Esophagus muscularis mucosa (tissue), 4 donors: ENCODE data around the gene GPC2. TPM values are rescaled to one million over a fixed set of nuclear protein-coding genes. Genes with fewer than 3 reads are reported as not detected.

Experiments used
- DNase-seq: peaks from one replicate; pipeline ENCODE4 v3.0.0-alpha.2; 2017; ENCODE audit errors: extremely low spot score
- H3K27ac ChIP-seq, 4 donors: fragments of 200-600 bp; sonication (generic); replicated peaks in 1 of 4; 1 replicate in 3 of 4; 2 replicates in 1 of 4; pipeline ENCODE4 v1.5.1; 2016 to 2019; ENCODE audit warnings: mild to moderate bottlenecking in 1 of 4
- H3K27me3 ChIP-seq, 4 donors: fragments of 200-600 bp; sonication (generic); one replicate each; pipeline versions ENCODE4 v1.5.1 to v1.6.0; 2016 to 2019
- H3K36me3 ChIP-seq, 4 donors: fragments of 200-600 bp; sonication (generic); one replicate each; pipeline ENCODE4 v1.5.1; 2016 to 2019
- H3K4me1 ChIP-seq, 4 donors: fragments of 200-600 bp; sonication (generic); one replicate each; pipeline ENCODE4 v1.5.1; 2016 to 2019
- H3K4me3 ChIP-seq, 4 donors: fragments of 200-600 bp; sonication (generic); 1 replicate in 2 of 4; 2 replicates in 2 of 4; pipeline ENCODE4 v1.5.1; 2016 to 2019; ENCODE audit warnings: mild to moderate bottlenecking in 4 of 4, moderate library complexity in 1 of 4
- H3K9me3 ChIP-seq, 4 donors: fragments of 200-600 bp; sonication (generic); 1 replicate in 3 of 4; 2 replicates in 1 of 4; pipeline ENCODE4 v1.5.1; 2016 to 2019
- EP300 ChIP-seq: sonication (generic); formaldehyde crosslinking; IDR thresholded peaks from one replicate; pipeline ENCODE4 v1.6.1; 2017; ENCODE audit warnings: antibody characterized with exemption
- POLR2A ChIP-seq: fragments of 450-650 bp; IDR thresholded peaks from one replicate; pipeline ENCODE4 v1.6.1; 2017; ENCODE audit warnings: antibody characterized with exemption, moderate library complexity, mild to moderate bottlenecking, low read depth
- POLR2AphosphoS5 ChIP-seq, 2 donors: sonication (generic); formaldehyde crosslinking; IDR thresholded peaks; one replicate each; pipeline ENCODE4 v1.6.1; 2017; ENCODE audit warnings: antibody characterized with exemption in 2 of 2
- WGBS: methylation state at CpG from one replicate; pipeline ENCODE4 v1.1.5; 2018; 5-methylcytosine and 5-hydroxymethylcytosine counted together
- intact Hi-C: fragments of 100-400 bp; cut with DNase I; formaldehyde crosslinking; loops from one replicate; pipeline ENCODE4 v1.15.1; 2023
- total RNA-seq, 4 donors: library from RNA; depleted of rRNA; stranded (reverse); fragments of >200 nt; gene quantifications; one replicate each; pipeline versions ENCODE4 v1.1.0 to v1.2.1, GENCODE V29; 2016
- TF ChIP-seq, protein P1 (sequence below), 3 experiments: fragments of 200-600 bp in 2 of 3; fragments of 450-650 bp in 1 of 3; sonication (generic) in 2 of 3; IDR thresholded peaks; one replicate each; pipeline ENCODE4 v1.5.1; 2017 to 2019; ENCODE audit warnings: antibody characterized with exemption in 3 of 3, mild to moderate bottlenecking in 2 of 3, moderate library complexity in 1 of 3

GPC2 gene
- total RNA-seq, 4 donors from 2014 or later, result 0.33 to 1.0 (median 0.71) TPM

DNA sequence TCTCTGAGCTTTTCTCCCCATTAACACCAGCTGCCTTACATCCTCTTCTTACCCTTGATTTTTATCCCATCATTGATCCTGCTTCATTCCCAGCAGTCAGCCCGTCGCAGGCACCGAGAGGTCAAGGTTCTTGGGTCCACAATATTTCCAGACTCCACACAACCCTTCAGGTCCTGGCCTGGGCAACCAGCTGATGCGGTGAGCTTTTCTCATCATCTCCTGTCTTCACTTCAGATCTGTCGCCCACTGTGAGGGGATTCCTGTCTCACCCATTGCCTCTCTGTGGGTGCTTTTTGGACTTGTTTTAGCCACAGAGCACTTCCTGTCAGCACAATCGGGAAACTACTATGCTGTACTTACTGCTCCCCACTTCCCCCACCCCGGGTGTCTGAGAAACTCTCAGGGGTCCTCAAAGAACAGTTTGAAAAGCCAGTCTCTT lies 34.2 kb upstream of the GPC2 start:
- DNase-seq, result no peak
- H3K27me3 ChIP-seq, result no peaks in the 10 kb centered on the region
- intact Hi-C loops, result no loop called here
- H3K4me1 ChIP-seq, result peaks cover 0 to 13% (median 10%) of the 10 kb centered on the region in 4 donors
- TF ChIP-seq, protein P1, sequence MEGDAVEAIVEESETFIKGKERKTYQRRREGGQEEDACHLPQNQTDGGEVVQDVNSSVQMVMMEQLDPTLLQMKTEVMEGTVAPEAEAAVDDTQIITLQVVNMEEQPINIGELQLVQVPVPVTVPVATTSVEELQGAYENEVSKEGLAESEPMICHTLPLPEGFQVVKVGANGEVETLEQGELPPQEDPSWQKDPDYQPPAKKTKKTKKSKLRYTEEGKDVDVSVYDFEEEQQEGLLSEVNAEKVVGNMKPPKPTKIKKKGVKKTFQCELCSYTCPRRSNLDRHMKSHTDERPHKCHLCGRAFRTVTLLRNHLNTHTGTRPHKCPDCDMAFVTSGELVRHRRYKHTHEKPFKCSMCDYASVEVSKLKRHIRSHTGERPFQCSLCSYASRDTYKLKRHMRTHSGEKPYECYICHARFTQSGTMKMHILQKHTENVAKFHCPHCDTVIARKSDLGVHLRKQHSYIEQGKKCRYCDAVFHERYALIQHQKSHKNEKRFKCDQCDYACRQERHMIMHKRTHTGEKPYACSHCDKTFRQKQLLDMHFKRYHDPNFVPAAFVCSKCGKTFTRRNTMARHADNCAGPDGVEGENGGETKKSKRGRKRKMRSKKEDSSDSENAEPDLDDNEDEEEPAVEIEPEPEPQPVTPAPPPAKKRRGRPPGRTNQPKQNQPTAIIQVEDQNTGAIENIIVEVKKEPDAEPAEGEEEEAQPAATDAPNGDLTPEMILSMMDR (IDR thresholded peaks at IDR 0.05), result no peak
- H3K9me3 ChIP-seq, result no peaks in the 10 kb centered on the region
- H3K4me3 ChIP-seq, result no peak overlapping the region
- H3K36me3 ChIP-seq, result no peaks in the 10 kb centered on the region
- WGBS, result 78% methylated on average over 7 of the region's 7 CpGs
- no peak overlapping the region for H3K27ac ChIP-seq

DNA sequence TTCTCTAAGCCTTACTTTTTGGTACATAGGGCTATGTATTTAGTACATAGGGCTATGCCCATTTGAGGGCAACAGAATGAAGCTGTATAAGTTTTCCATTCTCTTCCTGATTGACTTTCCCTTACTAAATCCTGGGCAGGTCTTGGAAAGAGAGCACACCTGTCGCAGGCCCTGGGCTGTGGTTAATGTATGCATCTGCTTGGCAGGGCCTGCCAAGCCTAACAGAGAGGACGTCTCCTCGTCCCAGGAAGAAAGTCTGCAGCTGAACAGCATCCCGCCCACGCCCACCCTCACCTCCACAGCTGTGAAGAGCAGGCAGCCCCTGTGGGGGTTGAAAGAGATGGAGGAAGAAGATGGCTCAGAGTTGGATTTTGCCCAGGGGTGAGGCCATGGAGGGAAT lies 33.6 kb upstream of the GPC2 start:
- WGBS, result 94% methylated on average over 5 of the region's 5 CpGs
- TF ChIP-seq POLR2A, result no peak
- TF ChIP-seq EP300, result no peak
- TF ChIP-seq, protein P1 (IDR thresholded peaks at IDR 0.05), result no peak
- TF ChIP-seq POLR2AphosphoS5 (IDR thresholded peaks at IDR 0.05), result no peak
- H3K27me3 ChIP-seq, result no peaks in the 10 kb centered on the region
- H3K36me3 ChIP-seq, result no peaks in the 10 kb centered on the region
- intact Hi-C loops, result no loop called here
- H3K27ac ChIP-seq, result no peak overlapping the region
- peaks cover 0 to 8% (median 5%) of the 10 kb centered on the region in 4 donors for H3K4me1 ChIP-seq
- DNase-seq, result no peak
- no peak overlapping the region for H3K4me3 ChIP-seq
- no peaks in the 10 kb centered on the region for H3K9me3 ChIP-seq

DNA sequence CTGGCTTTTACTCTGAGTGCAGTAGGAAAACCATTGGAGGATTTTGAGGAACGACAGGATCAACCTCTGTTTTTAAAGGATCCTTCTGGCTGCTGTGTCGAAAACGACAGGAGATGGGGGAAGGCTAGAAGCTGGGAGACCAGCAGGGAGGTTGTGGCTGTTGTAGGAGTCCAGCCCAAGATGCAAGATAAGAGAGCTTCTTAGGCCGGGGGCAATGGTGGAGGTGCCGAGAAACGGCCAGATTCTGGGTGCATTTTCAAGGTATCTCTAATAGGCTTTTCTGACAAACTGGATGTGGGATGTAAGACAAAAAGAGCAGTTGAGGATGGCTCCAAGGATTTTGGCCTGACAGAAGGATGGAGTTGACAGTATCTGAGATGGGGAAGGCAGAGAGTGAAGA lies 32.3 kb upstream of the GPC2 start:
- H3K9me3 ChIP-seq, result no peaks in the 10 kb centered on the region

DNA sequence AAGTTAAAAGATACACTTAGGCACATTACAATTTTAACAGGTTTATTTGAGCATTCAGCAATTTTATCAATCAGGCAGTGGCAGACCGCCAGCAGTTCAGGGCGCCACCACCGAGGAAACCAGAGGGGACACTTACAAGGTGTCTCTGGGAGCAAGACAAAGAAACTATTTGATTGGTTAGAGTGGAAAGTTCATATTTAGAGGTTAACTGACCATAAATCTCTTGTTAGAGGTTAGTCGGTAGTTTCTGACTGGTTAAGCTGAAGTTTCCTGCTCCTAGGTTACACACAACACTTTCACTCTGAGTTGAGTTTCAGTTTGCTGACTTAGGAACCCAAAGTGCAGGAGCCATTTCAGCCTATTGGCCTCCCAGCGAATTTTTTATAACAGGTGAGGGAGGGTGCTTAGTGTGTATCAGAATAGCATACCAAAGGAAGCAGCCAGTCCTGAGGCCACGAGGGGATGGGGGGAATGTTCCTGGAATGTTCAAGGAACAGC lies 31.8 kb upstream of the GPC2 start:
- Histone ChIP-seq H3K27me3 (no peaks in the 10 kb centered on the region), H3K9me3 (no peaks in the 10 kb centered on the region), H3K27ac (no peak overlapping the region), H3K36me3 (no peaks in the 10 kb centered on the region), H3K4me1 (no peaks in the 10 kb centered on the region), H3K4me3 (no peak overlapping the region)
- intact Hi-C loops, result no loop called here
- TF ChIP-seq POLR2AphosphoS5 (IDR thresholded peaks at IDR 0.05), result no peak
- TF ChIP-seq EP300, result no peak
- TF ChIP-seq, protein P1 (IDR thresholded peaks at IDR 0.05), result no peak
- DNase-seq, result no peak
- 62% methylated on average over 6 of the region's 6 CpGs for WGBS

More for the DNA sequence above, 32.3 kb upstream of the GPC2 start:
- no peaks in the 10 kb centered on the region for H3K27me3 ChIP-seq
- H3K36me3 ChIP-seq, result no peaks in the 10 kb centered on the region
- intact Hi-C loops, result no loop called here
- H3K4me3 ChIP-seq, result no peak overlapping the region
- DNase-seq, result no peak
- no peak for TF ChIP-seq POLR2A
- TF ChIP-seq, protein P1 (IDR thresholded peaks at IDR 0.05), result no peak
- no peak for TF ChIP-seq EP300
- TF ChIP-seq POLR2AphosphoS5 (IDR thresholded peaks at IDR 0.05), result no peak
- WGBS, result 68% methylated on average over 6 of the region's 6 CpGs
- H3K27ac ChIP-seq, result no peak overlapping the region
- no peaks in the 10 kb centered on the region for H3K4me1 ChIP-seq

DNA sequence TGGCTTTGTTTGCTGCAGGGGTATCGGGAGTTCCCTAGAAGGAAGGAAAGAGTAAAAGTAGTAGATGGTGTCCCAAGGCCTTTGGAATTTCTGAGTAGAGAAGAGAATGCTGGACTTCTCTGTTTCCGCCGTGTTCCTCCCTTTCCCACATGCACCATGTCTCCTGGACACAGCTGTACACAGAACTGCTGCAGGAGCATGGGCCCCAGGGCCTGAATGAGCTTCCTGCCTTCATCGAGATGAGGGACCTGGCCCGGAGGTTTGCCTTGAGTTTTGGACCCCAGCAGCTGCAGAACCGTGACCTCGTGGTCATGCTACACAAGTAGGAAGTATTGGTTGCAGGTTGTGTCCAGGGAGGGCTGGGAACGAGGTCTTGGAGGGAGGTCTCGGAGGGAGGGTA lies 27.3 kb upstream of the GPC2 start:
- intact Hi-C loops, result no loop called here
- Histone ChIP-seq H3K4me3 (no peak overlapping the region), H3K36me3 (no peaks in the 10 kb centered on the region), H3K9me3 (no peaks in the 10 kb centered on the region), H3K4me1 (no peaks in the 10 kb centered on the region), H3K27me3 (no peaks in the 10 kb centered on the region), H3K27ac (no peak overlapping the region)
- WGBS, result 85% methylated on average over 9 of the region's 9 CpGs
- no peak for TF ChIP-seq POLR2A
- TF ChIP-seq EP300, result no peak
- TF ChIP-seq, protein P1 (IDR thresholded peaks at IDR 0.05), result no peak
- TF ChIP-seq POLR2AphosphoS5 (IDR thresholded peaks at IDR 0.05), result no peak
- no peak for DNase-seq
